Activated CD4-positive, alpha-beta T cell treated with anti-CD3 and anti-CD28 coated beads, Interleukin-2, amount 10 ng/mL, durations not matched to agents 7 days and 5 days (primary cell): ENCODE results near the gene RND2. TPM values are rescaled to one million over a fixed set of nuclear protein-coding genes. Genes with fewer than 3 reads are reported as not detected.
"Not testable (repeated sequence)": the region's sequence is repeated elsewhere in the genome, so short reads cannot be mapped to it uniquely, and the experiment has no call there.

Experiments
- CTCF ChIA-PET: fragments of 350-600 bp; sonication (Branson Sonifier 250); formaldehyde crosslinking; loops from one replicate; lab custom pipeline; 2021; ENCODE audit warnings: antibody characterized with exemption; lab: Charles Lee
- POLR2A ChIA-PET: fragments of 350-600 bp; sonication (Branson Sonifier 250); formaldehyde crosslinking; loops from one replicate; lab custom pipeline; 2021; ENCODE audit warnings: antibody characterized with exemption; lab: Charles Lee
- DNase-seq: peaks from one replicate; pipeline ENCODE4 v3.0.0-alpha.2; 2020
- H3K27ac Mint-ChIP-seq: one replicate; pipeline ENCODE4 v1.8.0; 2021; ENCODE audit warnings: mild to moderate bottlenecking, moderate library complexity, mixed read lengths
- H3K27me3 Mint-ChIP-seq: one replicate; pipeline ENCODE4 v1.8.0; 2021; ENCODE audit warnings: mixed read lengths
- H3K36me3 Mint-ChIP-seq: one replicate; pipeline ENCODE4 v1.8.0; 2021; ENCODE audit warnings: low read depth, mixed read lengths
- H3K4me1 Mint-ChIP-seq: one replicate; pipeline ENCODE4 v1.8.0; 2021; ENCODE audit warnings: mixed read lengths
- H3K4me3 Mint-ChIP-seq: one replicate; pipeline ENCODE4 v1.8.0; 2021; ENCODE audit warnings: mild to moderate bottlenecking, moderate library complexity, mixed read lengths
- H3K9me3 Mint-ChIP-seq: one replicate; pipeline ENCODE4 v1.8.0; 2021; ENCODE audit warnings: mixed read lengths
- total RNA-seq, 2 experiments: library from RNA; stranded (reverse); gene quantifications; one replicate each; pipeline ENCODE4 v1.2.3, GENCODE V29; 2021

The RND2 gene
- total RNA-seq, 2 experiments from 2014 or later, result 0.05 TPM; not detected in 1

GRCh38 chr17:43039646-43040045, 14.6 kb downstream of the RND2 start:
- no peak overlapping the region for H3K4me3 Mint-ChIP-seq
- ChIA-PET CTCF (interaction anchor here (1.3 kb wide), 2 partner anchors 10 to 42 kb away, joined by 3 to 7 read pairs; partner anchors contain the start of gene RPL27), POLR2A (no interaction called here)
- no peaks in the 10 kb centered on the region for H3K4me1 Mint-ChIP-seq
- DNase-seq, result no peak
- H3K27me3 Mint-ChIP-seq, result no peaks in the 10 kb centered on the region
- H3K27ac Mint-ChIP-seq, result no peak overlapping the region
- no peaks in the 10 kb centered on the region for H3K9me3 Mint-ChIP-seq
- H3K36me3 Mint-ChIP-seq, result peaks cover 7% of the 10 kb centered on the region

GRCh38 chr17:43040655-43041054, 15.6 kb downstream of the RND2 start:
- Mint-ChIP-seq H3K27ac (no peak overlapping the region), H3K4me1 (no peaks in the 10 kb centered on the region), H3K4me3 (no peak overlapping the region), H3K9me3 (no peaks in the 10 kb centered on the region), H3K36me3 (peaks cover 7% of the 10 kb centered on the region), H3K27me3 (no peaks in the 10 kb centered on the region)
- POLR2A ChIA-PET, result no interaction called here
- CTCF ChIA-PET, result no interaction called here
- DNase-seq, result no peak

GRCh38 chr17:43042025-43042628, 17.1 kb downstream of the RND2 start:
- peaks cover 9% of the 10 kb centered on the region for H3K36me3 Mint-ChIP-seq
- CTCF ChIA-PET, result interaction anchor here (0.6 kb wide), 1 partner anchor 1462 kb away, joined by 3 read pairs; no protein-coding TSS in a partner anchor
- no peak for DNase-seq
- POLR2A ChIA-PET, result no interaction called here
- H3K9me3 Mint-ChIP-seq, result no peaks in the 10 kb centered on the region
- H3K27me3 Mint-ChIP-seq, result no peaks in the 10 kb centered on the region
- no peak overlapping the region for H3K4me3 Mint-ChIP-seq
- H3K27ac Mint-ChIP-seq, result no peak overlapping the region
- no peaks in the 10 kb centered on the region for H3K4me1 Mint-ChIP-seq

GRCh38 chr17:43043307-43043706, 18.3 kb downstream of the RND2 start:
- no peak for DNase-seq
- Mint-ChIP-seq H3K4me3 (no peak overlapping the region), H3K27ac (no peak overlapping the region), H3K4me1 (no peaks in the 10 kb centered on the region), H3K36me3 (peaks cover 12% of the 10 kb centered on the region), H3K9me3 (no peaks in the 10 kb centered on the region), H3K27me3 (no peaks in the 10 kb centered on the region)
- ChIA-PET POLR2A (no interaction called here), CTCF (no interaction called here)

- no peaks in the 10 kb centered on the region for H3K9me3 Mint-ChIP-seq
- H3K36me3 Mint-ChIP-seq, result peaks cover 14% of the 10 kb centered on the region
- no peak overlapping the region for H3K4me3 Mint-ChIP-seq
- CTCF ChIA-PET, result interaction anchor here (0.6 to 1.4 kb wide), 4 partner anchors 10 to 712 kb away, joined by 3 to 5 read pairs (median 4); no protein-coding TSS in a partner anchor
- H3K27ac Mint-ChIP-seq, result no peak overlapping the region
- no peaks in the 10 kb centered on the region for H3K4me1 Mint-ChIP-seq
- DNase-seq, result no peak
- POLR2A ChIA-PET, result no interaction called here
- H3K27me3 Mint-ChIP-seq, result no peaks in the 10 kb centered on the region
These were observed 19.0 kb downstream of the RND2 start for GRCh38 chr17:43044024-43044423.

- no peaks in the 10 kb centered on the region for H3K27me3 Mint-ChIP-seq
- DNase-seq, result no peak
- POLR2A ChIA-PET, result no interaction called here
- H3K4me1 Mint-ChIP-seq, result no peaks in the 10 kb centered on the region
- H3K27ac Mint-ChIP-seq, result no peak overlapping the region
- H3K4me3 Mint-ChIP-seq, result no peak overlapping the region
- no peaks in the 10 kb centered on the region for H3K9me3 Mint-ChIP-seq
- CTCF ChIA-PET, result no interaction called here
- peaks cover 40% of the 10 kb centered on the region for H3K36me3 Mint-ChIP-seq
These were observed 26.9 kb downstream of the RND2 start for GRCh38 chr17:43051969-43052368.

GRCh38 chr17:43053008-43053407, 28.0 kb downstream of the RND2 start:
- CTCF ChIA-PET, DNase-seq, H3K27me3 Mint-ChIP-seq, POLR2A ChIA-PET, H3K4me1 Mint-ChIP-seq, H3K9me3 Mint-ChIP-seq, H3K4me3 Mint-ChIP-seq, H3K27ac Mint-ChIP-seq: not testable (repeated sequence)
- peaks cover 35% of the 10 kb centered on the region for H3K36me3 Mint-ChIP-seq

- ChIA-PET POLR2A (no interaction called here), CTCF (interaction anchor here (0.6 to 0.7 kb wide), 4 partner anchors 103 to 1651 kb away, joined by 3 to 4 read pairs (median 3); no protein-coding TSS in a partner anchor)
- DNase-seq, result no peak
- no peaks in the 10 kb centered on the region for H3K9me3 Mint-ChIP-seq
- H3K36me3 Mint-ChIP-seq, result peaks cover 25% of the 10 kb centered on the region
- H3K27ac Mint-ChIP-seq, result no peak overlapping the region
- no peaks in the 10 kb centered on the region for H3K4me1 Mint-ChIP-seq
- H3K27me3 Mint-ChIP-seq, result no peaks in the 10 kb centered on the region
- no peak overlapping the region for H3K4me3 Mint-ChIP-seq
These were observed 31.0 kb downstream of the RND2 start for GRCh38 chr17:43056051-43056450.

- H3K36me3 Mint-ChIP-seq, result peaks cover 21% of the 10 kb centered on the region
- H3K27me3 Mint-ChIP-seq, result no peaks in the 10 kb centered on the region
- no peaks in the 10 kb centered on the region for H3K9me3 Mint-ChIP-seq
- H3K27ac Mint-ChIP-seq, result no peak overlapping the region
- ChIA-PET CTCF (interaction anchor here (0.6 kb wide), 1 partner anchor 69 kb away, joined by 4 read pairs; no protein-coding TSS in a partner anchor), POLR2A (no interaction called here)
- no peak overlapping the region for H3K4me3 Mint-ChIP-seq
- no peak for DNase-seq
- no peaks in the 10 kb centered on the region for H3K4me1 Mint-ChIP-seq
These were observed 38.1 kb downstream of the RND2 start for GRCh38 chr17:43062984-43063638.

GRCh38 chr17:43068570-43069367, 43.7 kb downstream of the RND2 start:
- POLR2A ChIA-PET, result interaction anchor here (0.6 kb wide), 1 partner anchor 1312 kb away, joined by 5 read pairs; no protein-coding TSS in a partner anchor
- Mint-ChIP-seq H3K36me3 (peaks cover 30% of the 10 kb centered on the region), H3K9me3 (no peaks in the 10 kb centered on the region), H3K4me1 (no peaks in the 10 kb centered on the region), H3K4me3 (no peak overlapping the region), H3K27me3 (no peaks in the 10 kb centered on the region), H3K27ac (no peak overlapping the region)
- DNase-seq, result no peak
- CTCF ChIA-PET, result interaction anchor here (0.5 to 0.7 kb wide), 2 partner anchors 155 to 185 kb away, joined by 3 to 5 read pairs; no protein-coding TSS in a partner anchor

- CTCF ChIA-PET, result interaction anchor here (0.5 kb wide), 1 partner anchor 185 kb away, joined by 5 read pairs; no protein-coding TSS in a partner anchor
- no peak overlapping the region for H3K4me3 Mint-ChIP-seq
- peaks cover 25% of the 10 kb centered on the region for H3K36me3 Mint-ChIP-seq
- DNase-seq, result no peak
- H3K9me3 Mint-ChIP-seq, result no peaks in the 10 kb centered on the region
- no peaks in the 10 kb centered on the region for H3K4me1 Mint-ChIP-seq
- no peak overlapping the region for H3K27ac Mint-ChIP-seq
- POLR2A ChIA-PET, result interaction anchor here (0.6 kb wide), 1 partner anchor 1313 kb away, joined by 5 read pairs; no protein-coding TSS in a partner anchor
- no peaks in the 10 kb centered on the region for H3K27me3 Mint-ChIP-seq
These were observed 44.4 kb downstream of the RND2 start for GRCh38 chr17:43069368-43069898.

- no peak overlapping the region for H3K27ac Mint-ChIP-seq
- ChIA-PET POLR2A (no interaction called here), CTCF (interaction anchor here (1.0 kb wide), 1 partner anchor 414 kb away, joined by 3 read pairs; the partner anchor contains the start of gene DHX8)
- no peaks in the 10 kb centered on the region for H3K9me3 Mint-ChIP-seq
- no peaks in the 10 kb centered on the region for H3K4me1 Mint-ChIP-seq
- no peak overlapping the region for H3K4me3 Mint-ChIP-seq
- DNase-seq, result no peak
- H3K36me3 Mint-ChIP-seq, result peaks cover 27% of the 10 kb centered on the region
- H3K27me3 Mint-ChIP-seq, result no peaks in the 10 kb centered on the region
These were observed 45.2 kb downstream of the RND2 start for GRCh38 chr17:43070257-43070656.
